Stimulated activated CD4-positive, alpha-beta T cell treated with anti-CD3 and anti-CD28 coated beads, Interleukin-1b, Interleukin-23, amount 100 ng/mL, for 1 hour (primary cell): Measurements from ENCODE around the gene UCMA.

Source experiments
- DNase-seq, 2 donors: peaks; one replicate each; pipeline ENCODE4 v3.0.0-alpha.2; 2020; ENCODE audit warnings: low read depth in 2 of 2

UCMA gene

DNA sequence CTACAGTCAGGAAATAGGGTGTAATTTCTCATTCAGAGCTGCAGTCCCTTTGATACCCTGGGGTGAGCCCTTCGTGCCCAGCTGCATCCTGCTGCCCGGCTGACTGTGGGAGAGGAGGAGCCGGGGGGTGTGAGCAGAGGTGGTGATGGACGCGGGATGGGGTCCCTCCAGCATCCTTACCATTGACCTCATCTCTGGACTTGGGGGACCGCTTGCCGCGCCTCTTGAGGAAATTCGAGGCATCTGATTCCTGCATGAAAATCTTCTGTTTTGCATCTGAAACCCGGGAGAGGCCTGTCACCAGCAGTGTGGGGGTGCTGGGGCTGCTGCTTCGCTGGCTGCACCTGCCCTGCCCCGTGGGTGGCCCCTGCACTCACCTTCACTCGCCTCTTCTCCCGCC is 816 bp downstream of the UCMA start:
- no peak for DNase-seq

DNA sequence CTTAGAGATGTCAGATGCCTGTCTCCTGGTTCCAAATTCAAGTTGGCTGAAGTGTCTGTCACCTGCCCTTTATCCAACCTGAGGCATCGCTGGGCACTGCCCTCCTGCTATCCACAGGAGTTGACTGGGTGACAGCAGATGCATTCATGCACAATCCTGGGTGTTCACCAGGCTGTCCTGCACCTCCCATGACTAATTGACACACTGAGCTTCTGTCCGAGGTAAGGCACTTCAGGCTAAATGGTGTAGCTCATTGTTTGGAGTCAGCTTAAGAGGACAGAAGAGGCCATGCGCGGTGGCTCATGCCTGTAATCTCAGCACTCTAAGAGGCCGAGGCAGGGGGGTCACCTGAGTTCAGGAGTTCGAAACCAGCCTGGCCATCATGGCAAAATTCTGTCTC is 2.4 kb downstream of the UCMA start:
- DNase-seq = no peak

DNA sequence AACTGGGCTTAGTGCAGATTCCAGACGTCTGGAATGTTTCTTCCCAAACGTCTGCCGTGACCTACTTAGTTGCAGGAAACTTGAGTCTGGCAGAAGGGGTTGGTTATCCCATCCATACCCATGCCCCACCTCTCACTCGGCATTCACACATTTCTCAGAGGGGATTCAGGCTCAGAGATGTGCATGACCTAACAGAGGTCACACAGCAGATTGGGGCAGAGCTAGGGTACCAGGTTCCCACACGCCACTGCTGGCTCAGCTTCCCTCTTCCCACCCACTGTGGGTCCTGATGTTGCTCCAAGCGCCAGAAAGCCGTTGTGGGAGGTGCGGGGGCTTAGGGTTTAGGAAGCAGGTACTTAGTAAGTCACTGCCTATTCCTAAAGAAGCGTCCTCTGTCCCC is 3.0 kb downstream of the UCMA start:
- DNase-seq = no peak

GRCh38 chr10:13227031-13227430 is 7.1 kb downstream of the UCMA start:
- DNase-seq = no peak

- DNase-seq = no peak
Measured at GRCh38 chr10:13225601-13226000, 8.6 kb downstream of the UCMA start.

DNA sequence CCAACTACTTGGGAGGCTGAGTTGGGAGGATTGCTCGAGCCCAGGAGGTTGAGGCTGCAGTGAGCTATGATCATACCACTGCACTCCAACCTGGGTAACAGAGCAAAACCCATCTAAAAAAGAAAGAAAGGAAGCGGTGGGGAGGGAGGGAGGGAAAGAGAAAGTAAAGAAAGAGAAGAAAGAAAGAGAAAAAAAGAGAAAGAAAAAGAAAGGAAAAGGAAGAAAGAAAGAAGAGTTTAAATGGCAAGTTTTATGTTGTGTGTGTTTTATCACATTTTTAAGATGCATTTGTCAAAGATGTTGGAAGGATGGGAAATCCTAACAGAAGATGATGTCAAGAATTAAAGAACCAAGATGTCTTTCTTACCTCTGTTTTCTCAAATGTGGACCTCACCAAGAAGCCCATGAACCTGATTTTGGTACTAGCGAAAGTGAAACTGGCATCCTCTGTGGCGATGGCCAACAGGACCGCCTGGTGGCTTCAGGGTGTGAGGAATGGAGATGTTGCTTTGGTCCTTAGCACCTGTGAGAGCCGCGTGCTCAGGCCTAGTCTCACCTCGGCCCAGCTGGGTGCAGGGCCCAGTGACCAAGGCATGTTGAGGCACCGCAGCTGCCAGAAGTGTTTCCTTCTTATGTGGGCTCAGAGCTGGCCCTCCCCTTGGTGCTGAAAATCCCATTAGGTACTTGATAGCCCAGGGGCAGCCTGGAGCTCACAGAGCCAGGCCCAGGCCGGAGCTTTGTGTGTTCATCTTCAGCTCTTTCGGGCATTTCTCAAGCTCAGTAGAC is 9.8 kb downstream of the UCMA start:
- DNase-seq = no peak

DNA sequence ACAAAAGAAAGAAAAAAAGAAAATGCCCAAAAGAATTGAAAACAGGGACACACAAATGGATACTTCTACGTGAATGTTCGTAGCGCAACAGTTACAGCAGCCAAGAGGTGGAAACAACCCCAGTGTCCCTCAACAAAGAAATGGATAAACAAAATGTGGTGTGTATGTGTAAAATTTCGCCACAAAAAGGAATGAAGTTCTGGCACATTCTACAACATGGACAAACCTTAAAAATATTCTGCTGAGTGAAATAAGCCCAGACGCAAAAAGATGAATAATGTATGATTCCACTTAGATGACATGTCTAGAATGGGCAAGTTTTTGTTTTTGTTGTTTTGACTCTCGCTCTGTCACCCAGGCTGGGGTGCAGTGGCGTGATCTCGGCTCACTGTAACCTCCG is 10.9 kb downstream of the UCMA start:
- DNase-seq = no peak

DNA sequence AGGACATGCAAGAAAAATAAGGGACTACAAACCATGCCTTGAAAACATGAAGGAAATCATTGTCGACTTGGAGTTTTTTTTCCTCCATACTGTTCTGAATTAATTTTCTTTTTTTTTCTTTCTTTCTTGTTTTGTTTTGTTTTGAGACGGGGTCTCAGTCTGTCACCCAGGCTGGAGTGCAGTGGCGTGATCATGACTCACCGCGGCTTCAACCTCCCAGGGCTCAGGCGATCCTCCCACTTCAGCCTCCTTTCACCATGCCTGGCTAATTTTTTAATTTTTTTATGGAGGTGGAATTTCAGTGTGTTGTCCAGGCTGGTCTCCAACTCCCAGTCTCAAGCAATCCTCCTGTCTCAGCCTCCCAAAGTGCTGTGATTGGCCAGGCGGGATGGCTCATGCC is 11.6 kb downstream of the UCMA start:
- DNase-seq = no peak

DNA sequence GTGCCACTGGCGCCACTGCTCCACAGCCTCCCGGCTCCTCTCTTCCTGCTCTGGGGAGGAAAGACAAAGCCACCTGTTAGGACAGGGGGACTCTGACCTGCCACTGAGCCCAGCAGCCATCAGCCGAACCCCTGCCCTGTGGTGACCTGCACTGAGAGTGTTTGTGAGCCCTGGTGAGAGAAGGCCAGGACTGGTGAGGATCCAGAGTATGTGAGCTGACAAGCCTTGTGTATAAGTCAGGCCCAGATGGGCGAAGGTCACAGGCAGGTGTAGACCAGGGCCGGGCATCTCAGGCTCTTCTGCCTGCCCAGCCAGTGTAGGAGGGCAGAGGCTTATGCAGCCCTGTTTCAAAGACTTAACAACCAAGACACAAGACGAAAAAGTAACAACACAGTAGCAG is 12.0 kb downstream of the UCMA start:
- DNase-seq = no peak

GRCh38 chr10:13221572-13221971 is 12.6 kb downstream of the UCMA start:
- DNase-seq = no peak

DNA sequence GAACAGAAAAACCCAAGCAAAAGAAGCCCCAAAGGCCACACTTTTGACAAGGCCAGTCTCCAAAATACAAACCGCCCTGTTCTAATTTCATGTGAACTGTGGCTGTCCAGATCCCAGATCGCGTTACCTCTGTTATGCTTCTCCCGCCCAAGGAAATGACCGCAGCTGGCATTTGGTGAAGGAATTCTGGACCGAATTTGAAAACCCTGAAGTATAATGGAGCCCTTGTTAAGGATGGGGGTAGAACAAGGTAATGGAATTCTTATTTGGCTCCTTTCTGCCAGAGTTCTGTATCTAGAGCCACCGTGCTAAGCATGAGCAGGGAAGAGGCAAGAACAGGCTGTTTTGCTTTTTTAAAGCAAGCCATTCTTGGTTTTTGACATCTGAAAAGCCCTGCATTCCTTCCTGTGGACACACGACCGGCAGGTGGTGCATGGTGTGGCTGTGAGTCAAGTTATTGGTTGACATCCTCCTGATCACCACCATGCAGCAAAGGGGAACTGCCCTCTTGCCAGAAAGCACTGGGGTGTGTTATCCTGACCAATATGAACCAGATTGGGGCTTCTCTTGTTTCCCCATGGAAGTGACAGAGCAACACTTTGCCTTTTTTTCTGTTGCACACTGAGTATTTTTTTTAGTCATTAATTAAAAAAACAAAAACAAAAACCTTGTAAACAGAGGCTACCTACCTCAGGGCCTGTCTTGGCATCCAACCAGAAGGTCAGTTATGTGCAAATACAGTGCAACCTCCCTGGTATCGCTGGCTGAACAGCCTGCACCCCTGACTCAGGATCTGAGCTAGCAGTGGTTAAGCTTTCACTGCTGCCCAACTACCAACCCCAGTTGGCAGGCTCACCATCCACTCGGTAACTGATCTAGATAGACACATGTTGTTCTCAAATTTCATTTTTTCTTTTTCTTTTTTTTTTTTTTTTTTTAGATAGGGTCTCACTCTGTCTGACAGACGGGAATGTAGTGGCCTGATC is 14.2 kb downstream of the UCMA start:
- no peak for DNase-seq

- DNase-seq = no peak
Measured at GRCh38 chr10:13218878-13219277, 15.3 kb downstream of the UCMA start.

DNA sequence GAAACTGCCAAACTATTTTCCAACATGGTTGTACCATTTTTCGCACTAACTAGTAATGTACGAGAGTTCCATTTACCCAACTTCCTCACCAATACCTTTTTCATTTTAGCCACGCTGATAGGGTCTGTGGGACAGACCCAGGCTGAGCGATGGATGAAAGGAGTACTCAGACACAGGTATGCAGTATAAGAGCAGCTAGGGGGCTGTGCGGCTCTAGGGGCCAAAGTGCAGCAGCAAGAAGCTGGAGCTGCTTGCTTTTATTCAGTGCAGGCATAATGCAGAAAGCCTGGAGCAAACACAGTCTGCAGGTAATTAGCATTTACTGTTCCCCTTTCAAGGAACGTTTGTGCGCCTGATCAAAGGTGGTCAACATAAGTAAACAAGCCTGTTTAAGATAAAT is 21.0 kb downstream of the UCMA start:
- DNase-seq = no peak

DNA sequence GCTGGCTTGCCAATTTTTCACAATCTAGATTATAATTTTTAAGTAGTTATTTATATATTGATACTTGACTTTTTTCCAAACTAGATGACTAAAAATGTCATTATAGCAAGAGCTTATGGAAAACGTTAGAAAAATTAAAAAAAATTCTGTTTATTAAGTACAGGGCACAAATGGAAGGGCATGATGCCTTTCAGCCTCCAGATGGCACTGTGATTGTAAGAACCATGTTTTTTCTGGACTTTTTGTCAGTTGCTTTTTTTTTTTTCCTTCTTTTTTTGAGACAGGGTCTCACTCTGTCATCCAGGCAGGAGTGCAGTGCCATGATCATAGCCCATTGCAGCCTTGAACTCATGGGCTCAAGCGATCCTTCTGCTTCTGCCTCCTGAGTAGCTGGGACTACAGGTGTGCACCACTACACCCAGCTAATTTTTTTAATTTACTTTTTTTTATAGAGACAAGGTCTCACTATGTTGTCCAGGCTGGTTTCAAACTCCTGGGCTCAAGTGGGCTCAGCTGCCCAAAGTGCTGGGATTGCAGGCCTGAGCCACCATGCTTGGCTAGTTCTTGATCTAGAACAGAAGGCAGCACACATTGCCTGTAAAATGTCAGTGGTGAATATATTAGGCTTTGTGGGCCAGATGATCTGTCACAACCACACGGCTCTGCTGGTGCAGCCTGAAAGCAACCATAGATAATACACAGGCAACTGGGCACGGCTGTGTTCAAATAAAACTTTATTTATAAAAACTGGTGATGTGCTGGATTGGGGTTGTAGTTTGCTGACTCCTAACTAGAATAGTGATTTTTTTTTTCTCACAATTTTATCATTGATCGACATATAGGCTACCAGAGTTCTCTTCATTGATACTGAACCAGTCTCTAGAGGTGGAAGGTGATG is 27.4 kb downstream of the UCMA start:
- DNase-seq = no peak

- no peak for DNase-seq
Measured at GRCh38 chr10:13206091-13206490, 28.1 kb downstream of the UCMA start.

GRCh38 chr10:13201132-13201531 is 33.0 kb downstream of the UCMA start:
- DNase-seq = no peak

- no peak for DNase-seq
Measured at GRCh38 chr10:13195016-13195415, 39.2 kb downstream of the UCMA start.

GRCh38 chr10:13193637-13194036 is 40.5 kb downstream of the UCMA start:
- DNase-seq = no peak

DNA sequence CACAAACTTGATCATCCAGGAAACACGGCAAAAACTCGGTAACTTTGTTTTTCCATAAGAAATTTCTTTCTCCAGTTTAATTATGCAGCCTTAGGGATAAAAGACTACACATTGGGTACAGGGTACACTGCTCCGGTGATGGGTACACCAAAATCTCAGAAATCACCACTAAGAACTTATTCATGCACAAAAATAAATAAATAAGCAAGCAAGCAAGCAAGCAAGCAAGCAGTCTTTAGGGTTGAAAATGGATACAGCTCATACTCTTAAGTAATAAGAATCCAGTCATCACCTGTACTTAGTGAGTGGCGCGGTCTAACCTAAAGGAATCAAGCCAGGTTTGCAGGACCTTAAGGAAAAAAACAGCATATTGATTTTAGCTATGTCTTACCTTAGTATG is 42.8 kb downstream of the UCMA start:
- no peak for DNase-seq

- no peak for DNase-seq
Measured at GRCh38 chr10:13190816-13191215, 43.4 kb downstream of the UCMA start.

DNA sequence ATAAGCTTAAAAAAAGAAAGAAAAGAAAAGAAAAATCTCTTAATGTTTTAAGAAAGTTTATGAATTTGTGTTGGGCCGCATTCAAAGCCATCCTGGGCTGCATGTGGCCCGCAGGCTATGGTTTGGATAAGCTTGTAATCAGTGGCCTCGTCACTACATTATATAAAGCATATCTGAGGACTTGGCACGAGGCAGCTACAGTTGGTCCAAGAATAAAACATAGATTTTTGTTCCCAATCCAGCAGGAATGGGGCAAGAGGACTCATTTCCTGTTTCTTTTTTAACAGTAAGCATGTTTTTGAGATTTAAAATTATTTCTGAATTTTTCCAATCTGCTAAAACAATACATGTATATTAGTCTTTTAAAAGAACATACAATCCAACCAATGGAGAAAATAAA is 44.2 kb downstream of the UCMA start:
- no peak for DNase-seq

DNA sequence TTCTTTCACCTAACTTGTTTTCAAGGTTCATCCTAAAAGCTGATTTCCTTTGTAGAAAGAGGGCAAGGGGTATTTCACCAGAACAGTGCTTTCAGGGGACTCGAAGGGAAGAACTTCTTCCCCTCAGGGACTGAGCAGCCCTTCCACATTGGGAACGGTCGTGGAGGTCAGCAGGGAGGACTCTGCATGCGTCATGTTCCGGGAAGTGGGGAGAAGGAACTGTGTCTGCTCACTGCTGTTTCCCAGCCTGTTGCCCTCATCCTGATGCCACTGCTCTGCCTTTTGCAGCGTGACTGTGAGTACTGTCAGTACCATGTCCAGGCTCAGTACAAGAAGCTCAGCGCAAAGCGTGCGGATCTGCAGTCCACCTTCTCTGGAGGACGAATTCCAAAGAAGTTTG is 45.6 kb downstream of the UCMA start:
- no peak for DNase-seq
